Activated naive CD8-positive, alpha-beta T cell treated with anti-CD3 and anti-CD28 coated beads, Interleukin-2, amount 50 U/mL, for 24 hours (primary cell): Measurements from ENCODE around the gene RAX.

Experiments used
- ATAC-seq: fragments of 150-1000 bp; cut with Tn5 transposase; one replicate; pipeline ENCODE4 v1.10.0; 2021
- DNase-seq: peaks from one replicate; pipeline ENCODE4 v3.0.0; 2021
- H3K27ac Mint-ChIP-seq: one replicate; pipeline ENCODE4 v1.8.0; 2021; ENCODE audit warnings: mild to moderate bottlenecking, mixed read lengths
- H3K27me3 Mint-ChIP-seq: one replicate; pipeline ENCODE4 v1.8.0; 2021; ENCODE audit warnings: mixed read lengths
- H3K36me3 Mint-ChIP-seq: one replicate; pipeline ENCODE4 v1.8.0; 2021; ENCODE audit warnings: low read depth, mixed read lengths
- H3K4me1 Mint-ChIP-seq: one replicate; pipeline ENCODE4 v1.8.0; 2021; ENCODE audit warnings: mixed read lengths
- H3K4me3 Mint-ChIP-seq: one replicate; pipeline ENCODE4 v1.8.0; 2021; ENCODE audit warnings: mild to moderate bottlenecking, moderate library complexity, mixed read lengths
- H3K9me3 Mint-ChIP-seq: one replicate; pipeline ENCODE4 v1.8.0; 2021; ENCODE audit warnings: mixed read lengths

Gene RAX

GRCh38 chr18:59272891-59273758 lies at the start of gene RAX:
Gene RAX (minus strand): TSS chr18:59273454. CDS start chr18:59273206, 248 bp downstream.
- Mint-ChIP-seq H3K27me3 (peaks cover 80% of the 10 kb centered on the region), H3K4me3 (peak within 1 kb of the TSS; percentile 14)
- ATAC-seq, result peak; percentile 45

GRCh38 chr18:59318460-59319050 lies 45.3 kb upstream of the RAX start, which contains the start of gene CPLX4:
Gene CPLX4 (minus strand): TSS chr18:59318649. CDS start chr18:59318462, 187 bp downstream.
- Mint-ChIP-seq H3K4me3 (no peak within 1 kb of the TSS), H3K4me1 (no peaks in the 10 kb centered on the region), H3K36me3 (no peaks in the 10 kb centered on the region), H3K27me3 (peaks cover 17% of the 10 kb centered on the region), H3K9me3 (no peaks in the 10 kb centered on the region), H3K27ac (no peak within 1 kb of the TSS)
- ATAC-seq, result no peak
- no peak for DNase-seq

More at GRCh38 chr18:59272891-59273758, at the start of gene RAX:
- H3K9me3 Mint-ChIP-seq, result no peaks in the 10 kb centered on the region
- peaks cover 22% of the 10 kb centered on the region for H3K4me1 Mint-ChIP-seq
- H3K36me3 Mint-ChIP-seq, result no peaks in the 10 kb centered on the region
- no peak for DNase-seq
- H3K27ac Mint-ChIP-seq, result no peak within 1 kb of the TSS

DNA sequence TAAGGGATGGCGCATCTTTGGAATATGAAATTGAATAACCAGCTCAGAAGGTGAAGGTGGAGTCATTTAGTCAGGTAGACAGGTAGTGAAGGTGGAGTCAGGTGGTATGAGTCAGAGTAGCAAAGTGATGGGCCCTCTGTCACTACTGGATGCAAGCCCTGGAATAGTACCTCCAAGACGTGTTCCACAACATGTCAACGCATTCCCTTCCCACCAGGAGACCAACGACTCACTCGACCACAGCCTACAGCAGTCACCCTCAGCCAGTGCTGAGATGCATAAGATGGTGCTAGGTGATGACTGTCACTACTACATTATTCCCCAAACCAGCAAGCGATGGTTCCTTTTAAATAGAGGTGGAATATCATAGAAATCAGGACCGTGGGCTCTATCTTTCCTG lies 38.4 kb upstream of the RAX start:
- H3K27me3 Mint-ChIP-seq, result peaks cover 45% of the 10 kb centered on the region
- no peaks in the 10 kb centered on the region for H3K36me3 Mint-ChIP-seq
- no peak overlapping the region for H3K4me3 Mint-ChIP-seq
- no peak overlapping the region for H3K27ac Mint-ChIP-seq
- no peak for ATAC-seq
- DNase-seq, result no peak
- H3K9me3 Mint-ChIP-seq, result no peaks in the 10 kb centered on the region
- no peaks in the 10 kb centered on the region for H3K4me1 Mint-ChIP-seq

GRCh38 chr18:59308938-59309260 lies 35.6 kb upstream of the RAX start:
- Mint-ChIP-seq H3K36me3 (no peaks in the 10 kb centered on the region), H3K27me3 (peaks cover 53% of the 10 kb centered on the region), H3K4me1 (no peaks in the 10 kb centered on the region), H3K4me3 (no peak overlapping the region), H3K9me3 (no peaks in the 10 kb centered on the region), H3K27ac (no peak overlapping the region)
- DNase-seq (no peak), ATAC-seq (no peak)

GRCh38 chr18:59308248-59308937 lies 35.1 kb upstream of the RAX start:
- no peaks in the 10 kb centered on the region for H3K9me3 Mint-ChIP-seq
- H3K27ac Mint-ChIP-seq, result no peak overlapping the region
- peak overlapping the region; percentile 36 for H3K4me3 Mint-ChIP-seq
- DNase-seq (peak; percentile 82), ATAC-seq (peak; percentile 93)
- H3K27me3 Mint-ChIP-seq, result peaks cover 53% of the 10 kb centered on the region
- no peaks in the 10 kb centered on the region for H3K36me3 Mint-ChIP-seq
- no peaks in the 10 kb centered on the region for H3K4me1 Mint-ChIP-seq

GRCh38 chr18:59306640-59307039 lies 33.4 kb upstream of the RAX start:
- DNase-seq (no peak), ATAC-seq (no peak)
- no peaks in the 10 kb centered on the region for H3K4me1 Mint-ChIP-seq
- no peaks in the 10 kb centered on the region for H3K36me3 Mint-ChIP-seq
- no peaks in the 10 kb centered on the region for H3K9me3 Mint-ChIP-seq
- H3K27me3 Mint-ChIP-seq, result peaks cover 48% of the 10 kb centered on the region
- no peak overlapping the region for H3K27ac Mint-ChIP-seq
- H3K4me3 Mint-ChIP-seq, result no peak overlapping the region

- H3K27ac Mint-ChIP-seq, result no peak overlapping the region
- no peaks in the 10 kb centered on the region for H3K9me3 Mint-ChIP-seq
- no peaks in the 10 kb centered on the region for H3K4me1 Mint-ChIP-seq
- ATAC-seq (no peak), DNase-seq (no peak)
- H3K36me3 Mint-ChIP-seq, result no peaks in the 10 kb centered on the region
- H3K27me3 Mint-ChIP-seq, result peaks cover 38% of the 10 kb centered on the region
- no peak overlapping the region for H3K4me3 Mint-ChIP-seq
Observed at GRCh38 chr18:59305295-59305694, 32.0 kb upstream of the RAX start.

- ATAC-seq (no peak), DNase-seq (no peak)
- Mint-ChIP-seq H3K4me3 (no peak overlapping the region), H3K27ac (no peak overlapping the region), H3K4me1 (no peaks in the 10 kb centered on the region), H3K36me3 (no peaks in the 10 kb centered on the region), H3K9me3 (no peaks in the 10 kb centered on the region), H3K27me3 (peaks cover 29% of the 10 kb centered on the region)
Observed at GRCh38 chr18:59303656-59304195, 30.5 kb upstream of the RAX start.

DNA sequence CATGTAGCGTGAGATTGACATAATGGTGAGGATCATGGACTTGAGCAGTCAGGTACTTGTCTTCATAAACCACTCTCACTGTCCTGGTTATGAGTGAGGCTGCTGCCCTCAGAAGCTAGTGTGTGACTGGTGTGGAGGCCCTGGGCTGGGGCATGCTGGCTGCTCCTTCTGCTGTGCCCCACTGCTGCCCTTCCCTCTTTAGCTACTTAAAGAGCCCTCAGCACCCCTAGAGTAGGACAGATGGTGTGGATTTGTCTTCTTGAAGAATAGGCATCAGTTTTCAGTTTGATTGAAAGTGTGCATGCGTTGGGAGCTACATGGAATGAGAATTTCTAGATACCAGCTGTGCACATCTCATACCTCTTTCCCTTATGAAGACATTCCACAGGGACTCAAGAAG lies 29.8 kb upstream of the RAX start:
- ATAC-seq (no peak), DNase-seq (no peak)
- H3K4me1 Mint-ChIP-seq, result no peaks in the 10 kb centered on the region
- H3K27ac Mint-ChIP-seq, result no peak overlapping the region
- H3K4me3 Mint-ChIP-seq, result no peak overlapping the region
- H3K36me3 Mint-ChIP-seq, result no peaks in the 10 kb centered on the region
- peaks cover 24% of the 10 kb centered on the region for H3K27me3 Mint-ChIP-seq
- no peaks in the 10 kb centered on the region for H3K9me3 Mint-ChIP-seq

GRCh38 chr18:59301929-59302328 lies 28.7 kb upstream of the RAX start:
- ATAC-seq (no peak), DNase-seq (no peak)
- Mint-ChIP-seq H3K36me3 (no peaks in the 10 kb centered on the region), H3K27ac (no peak overlapping the region), H3K27me3 (peaks cover 23% of the 10 kb centered on the region), H3K9me3 (no peaks in the 10 kb centered on the region), H3K4me3 (no peak overlapping the region), H3K4me1 (no peaks in the 10 kb centered on the region)

DNA sequence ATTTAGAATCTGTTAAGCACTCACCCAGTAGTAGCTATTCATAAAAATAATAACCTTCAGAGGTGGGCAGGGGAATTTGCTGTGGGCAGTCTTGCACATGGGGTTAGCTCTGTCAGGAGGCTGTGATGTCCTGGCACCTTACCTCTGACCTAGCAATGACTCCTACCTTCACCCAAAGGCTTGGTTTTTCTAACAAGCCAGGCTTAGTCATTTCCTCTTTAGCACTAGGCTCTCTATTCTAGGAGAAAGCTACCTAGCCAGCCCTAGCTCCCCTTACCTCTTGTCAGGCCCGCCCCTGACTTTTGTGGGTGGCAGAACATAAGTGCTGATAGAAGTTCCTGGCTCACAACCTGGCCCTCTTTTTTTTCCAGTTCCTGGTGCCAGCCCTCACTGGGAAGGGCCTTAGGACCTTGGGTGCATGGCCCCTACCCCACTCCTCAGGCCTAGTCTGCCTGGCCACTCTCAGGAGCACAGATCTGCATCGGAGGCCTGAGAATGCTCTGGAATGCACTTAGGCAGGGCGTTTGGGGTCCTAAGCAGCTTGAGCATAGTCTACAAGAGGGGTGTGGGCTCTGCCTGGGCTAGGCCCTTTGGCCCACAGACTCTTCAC lies 27.5 kb upstream of the RAX start:
- DNase-seq, result no peak
- ATAC-seq, result peak; percentile 83

GRCh38 chr18:59298871-59299270 lies 25.6 kb upstream of the RAX start:
- DNase-seq, result no peak
- no peak for ATAC-seq
- Mint-ChIP-seq H3K4me1 (no peaks in the 10 kb centered on the region), H3K36me3 (no peaks in the 10 kb centered on the region), H3K9me3 (no peaks in the 10 kb centered on the region), H3K27ac (no peak overlapping the region), H3K4me3 (no peak overlapping the region), H3K27me3 (peaks cover 28% of the 10 kb centered on the region)

More for the DNA sequence above, 27.5 kb upstream of the RAX start:
- Mint-ChIP-seq H3K27ac (no peak overlapping the region), H3K27me3 (peaks cover 22% of the 10 kb centered on the region), H3K4me3 (no peak overlapping the region), H3K4me1 (no peaks in the 10 kb centered on the region), H3K36me3 (no peaks in the 10 kb centered on the region), H3K9me3 (no peaks in the 10 kb centered on the region)

DNA sequence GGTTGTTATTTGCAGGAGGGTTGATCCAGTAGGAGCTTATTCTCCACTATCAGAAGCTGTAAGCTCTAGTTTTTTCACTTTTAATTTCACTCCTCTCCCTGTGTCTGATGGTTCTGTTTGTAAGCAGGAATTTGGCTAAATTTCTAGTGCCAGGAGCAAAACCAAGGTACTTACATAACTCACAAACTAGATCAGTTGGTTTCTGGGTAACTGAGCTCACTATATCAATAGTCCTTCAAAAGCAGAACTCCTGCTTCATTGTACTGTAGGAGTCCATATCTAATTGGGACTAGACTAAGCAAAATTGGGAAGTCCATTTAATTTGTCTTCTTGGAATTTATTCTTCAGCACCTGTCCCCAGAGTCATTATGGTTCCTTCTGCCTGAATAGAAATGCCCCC lies 20.1 kb upstream of the RAX start:
- Mint-ChIP-seq H3K9me3 (no peaks in the 10 kb centered on the region), H3K36me3 (no peaks in the 10 kb centered on the region), H3K4me3 (no peak overlapping the region), H3K27ac (no peak overlapping the region), H3K4me1 (no peaks in the 10 kb centered on the region), H3K27me3 (peaks cover 50% of the 10 kb centered on the region)
- no peak for ATAC-seq
- DNase-seq, result no peak

DNA sequence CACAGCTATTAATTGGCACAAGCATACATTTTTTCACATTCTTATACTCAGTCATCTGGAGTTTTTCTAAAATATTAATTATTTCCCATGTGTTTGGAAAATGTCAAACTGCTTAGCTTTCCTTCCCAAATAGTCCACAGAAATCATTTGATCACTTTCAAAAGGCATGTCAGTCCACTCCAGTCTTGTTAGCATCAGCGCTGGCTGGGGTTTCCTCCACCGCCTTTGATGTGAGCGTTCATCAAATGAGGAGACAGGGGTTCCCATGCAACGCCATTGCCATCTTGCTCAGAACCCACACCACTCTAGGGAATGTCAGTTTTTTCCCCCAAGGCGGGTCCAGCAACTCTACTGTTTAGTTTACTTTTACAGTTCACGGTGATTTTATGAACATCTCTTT lies 13.1 kb upstream of the RAX start:
- Mint-ChIP-seq H3K36me3 (no peaks in the 10 kb centered on the region), H3K4me3 (no peak overlapping the region), H3K27ac (no peak overlapping the region), H3K9me3 (no peaks in the 10 kb centered on the region), H3K4me1 (no peaks in the 10 kb centered on the region), H3K27me3 (peaks cover 45% of the 10 kb centered on the region)
- ATAC-seq, result no peak
- no peak for DNase-seq
